Neural progenitor cell (in vitro differentiated cells): Measurements from ENCODE around the gene COX18.

Source experiments
- CTCF ChIP-seq: fragments of 200-600 bp; sonication (generic); IDR thresholded peaks from 2 replicates; pipeline ENCODE4 v1.5.1; 2017; ENCODE audit warnings: antibody characterized with exemption, mild to moderate bottlenecking
- EZH2 ChIP-seq: fragments of 200-600 bp; sonication (generic); IDR thresholded peaks from 2 replicates; pipeline ENCODE4 v1.6.1; 2017; ENCODE audit warnings: antibody characterized with exemption, mild to moderate bottlenecking, moderate library complexity

DNA sequence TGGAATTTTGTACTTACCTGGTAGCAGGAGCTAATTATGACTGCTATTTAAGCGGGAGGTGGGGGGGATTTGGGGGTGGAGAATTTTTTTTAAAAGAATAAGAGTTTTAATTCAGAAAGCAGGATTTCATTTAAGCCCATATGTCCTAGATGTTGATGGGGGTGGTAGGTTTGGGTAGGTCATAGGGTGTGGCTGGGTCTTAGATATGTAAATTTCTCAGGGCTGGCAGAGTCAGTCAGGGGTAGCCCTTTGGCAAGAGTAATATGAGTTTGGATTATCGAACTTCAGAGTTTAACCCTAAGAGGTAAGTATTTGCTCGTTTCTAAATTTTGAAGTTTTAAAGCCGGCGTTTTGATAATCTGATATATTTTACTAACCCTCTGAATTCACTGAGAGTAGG, 35.2 kb upstream of the COX18 start:
- TF ChIP-seq CTCF (no peak), EZH2 (no peak)
